GM18520 (cell line): ENCODE measurements around the gene CLEC4F.

Experiments
- ATAC-seq: cut with Tn5 transposase; IDR thresholded peaks from one replicate; pipeline ENCODE4 v1.9.1; 2021; ENCODE audit not compliant: unreplicated experiment

CLEC4F gene

GRCh38 chr2:70820499-70820898 is at the start of gene CLEC4F:
Gene CLEC4F, minus strand, starts transcription at chr2:70820599. Its CDS starts 76 bp downstream, at chr2:70820523.
- ATAC-seq: no peak

GRCh38 chr2:70868970-70869369 is 48.6 kb upstream of the CLEC4F start:
- no peak for ATAC-seq

GRCh38 chr2:70861777-70862625 is 41.6 kb upstream of the CLEC4F start:
- ATAC-seq: no peak

GRCh38 chr2:70855667-70856066 is 35.3 kb upstream of the CLEC4F start:
- no peak for ATAC-seq

GRCh38 chr2:70854411-70854810 is 34.0 kb upstream of the CLEC4F start:
- no peak for ATAC-seq

GRCh38 chr2:70852824-70853223 is 32.4 kb upstream of the CLEC4F start:
- ATAC-seq: no peak

- ATAC-seq: peak; percentile 90
These were observed 31.3 kb upstream of the CLEC4F start for GRCh38 chr2:70851704-70852103.

- ATAC-seq: no peak
These were observed 30.5 kb upstream of the CLEC4F start for GRCh38 chr2:70850925-70851324.

GRCh38 chr2:70842401-70842800 is 22.0 kb upstream of the CLEC4F start:
- ATAC-seq: no peak

- ATAC-seq: no peak
These were observed 17.9 kb upstream of the CLEC4F start for GRCh38 chr2:70837980-70838925.

- no peak for ATAC-seq
These were observed 15.2 kb upstream of the CLEC4F start, which contains the start of gene CD207 for GRCh38 chr2:70835643-70836042. Gene CD207, minus strand, starts transcription at chr2:70835816. Its CDS starts 40 bp downstream, at chr2:70835776.

- no peak for ATAC-seq
These were observed 14.5 kb upstream of the CLEC4F start for GRCh38 chr2:70834881-70835280.

GRCh38 chr2:70834106-70834505 is 13.7 kb upstream of the CLEC4F start:
- ATAC-seq: no peak

GRCh38 chr2:70833246-70833645 is 12.8 kb upstream of the CLEC4F start:
- ATAC-seq: no peak

GRCh38 chr2:70832386-70832785 is 12.0 kb upstream of the CLEC4F start:
- ATAC-seq: no peak

- no peak for ATAC-seq
These were observed 11.5 kb upstream of the CLEC4F start for GRCh38 chr2:70831861-70832260.

GRCh38 chr2:70830366-70830765 is 10.0 kb upstream of the CLEC4F start:
- no peak for ATAC-seq

- no peak for ATAC-seq
These were observed 9.5 kb upstream of the CLEC4F start for GRCh38 chr2:70829916-70830315.

GRCh38 chr2:70828914-70829824 is 8.8 kb upstream of the CLEC4F start:
- no peak for ATAC-seq

GRCh38 chr2:70828115-70828514 is 7.7 kb upstream of the CLEC4F start:
- no peak for ATAC-seq

GRCh38 chr2:70827388-70827787 is 7.0 kb upstream of the CLEC4F start:
- ATAC-seq: no peak
